PC-3 (cell line): ENCODE measurements around the gene PRDX6. TPM values are rescaled to one million over a fixed set of nuclear protein-coding genes. Genes with fewer than 3 reads are reported as not detected.
"Not testable (repeated sequence)": the region's sequence is repeated elsewhere in the genome, so short reads cannot be mapped to it uniquely, and the experiment has no call there.

Experiments used
- ATAC-seq: fragments of 200-7000 bp; cut with Tn5 transposase; 2 replicates; pipeline ENCODE4 v1.9.1; 2020; ENCODE audit warnings: mild to moderate bottlenecking, moderate library complexity
- BruUV-seq: library from RNA; stranded (reverse); fragments of 400-500 nt; replicated peaks from 2 replicates; lab custom pipeline; 2021; lab: Mats Ljungman, UMichigan
- CTCF ChIA-PET: fragments of 300-600 bp; sonication (Branson Sonifier 250); formaldehyde crosslinking; loops from one replicate; lab custom pipeline; 2022; ENCODE audit warnings: antibody characterized with exemption; lab: Charles Lee
- POLR2A ChIA-PET: fragments of 300-600 bp; sonication (Branson Sonifier 250); formaldehyde crosslinking; loops from one replicate; lab custom pipeline; 2022; ENCODE audit warnings: antibody characterized with exemption; ENCODE audit not compliant: unreplicated experiment; lab: Charles Lee
- DNase-seq: peaks from one replicate; pipeline ENCODE4 v3.0.0-alpha.2; 2015
- H2AFZ ChIP-seq: fragments of 300-600 bp; sonication (generic); 2 replicates; pipeline ENCODE4 v1.6.0; 2016; ENCODE audit warnings: antibody characterized with exemption, low read length
- H3F3A ChIP-seq: fragments of 300-600 bp; sonication (generic); one replicate; pipeline ENCODE4 v1.6.0; 2017; ENCODE audit warnings: antibody characterized with exemption, low read length, control low read depth, mild to moderate bottlenecking; ENCODE audit not compliant: unreplicated experiment
- H3K27ac ChIP-seq: fragments of 300-600 bp; sonication (generic); 2 replicates; pipeline ENCODE4 v1.5.1; 2016; ENCODE audit warnings: mild to moderate bottlenecking, low read length
- H3K27me3 ChIP-seq: fragments of 300-600 bp; sonication (generic); 2 replicates; pipeline ENCODE4 v1.6.1; 2016; ENCODE audit warnings: low read length, mixed read lengths
- H3K36me3 ChIP-seq: fragments of 300-600 bp; sonication (generic); 2 replicates; pipeline ENCODE4 v1.6.1; 2016; ENCODE audit warnings: low read depth, mixed run types, low read length, mixed read lengths
- H3K4me1 ChIP-seq: fragments of 300-600 bp; sonication (generic); 2 replicates; pipeline ENCODE4 v1.5.1; 2016; ENCODE audit warnings: low read length; ENCODE audit not compliant: insufficient read depth
- H3K4me2 ChIP-seq: fragments of 300-600 bp; sonication (generic); 2 replicates; pipeline ENCODE4 v1.6.0; 2016; ENCODE audit warnings: low read length
- H3K4me3 ChIP-seq: fragments of 300-600 bp; sonication (generic); 2 replicates; pipeline ENCODE4 v1.5.1; 2016; ENCODE audit warnings: mild to moderate bottlenecking, low read length, mixed read lengths
- H3K79me2 ChIP-seq: fragments of 300-600 bp; sonication (generic); 2 replicates; pipeline ENCODE4 v1.6.1; 2017; ENCODE audit warnings: low read length, mixed read lengths
- H3K9ac ChIP-seq: fragments of 300-600 bp; sonication (generic); 2 replicates; pipeline ENCODE4 v1.6.0; 2016; ENCODE audit warnings: mild to moderate bottlenecking, low read length
- H3K9me2 ChIP-seq: fragments of 300-600 bp; sonication (generic); replicated peaks from 2 replicates; pipeline ENCODE4 v1.6.1; 2016; ENCODE audit warnings: mixed run types, low read length, mixed read lengths
- H3K9me3 ChIP-seq: fragments of 300-600 bp; sonication (generic); 2 replicates; pipeline ENCODE4 v1.6.1; 2016; ENCODE audit warnings: low read length, mixed read lengths
- H4K20me1 ChIP-seq: fragments of 300-600 bp; sonication (generic); 2 replicates; pipeline ENCODE4 v1.6.1; 2016; ENCODE audit warnings: low read length, mixed read lengths
- CTCF ChIP-seq: fragments of 300-600 bp; sonication (generic); conservative IDR thresholded peaks from 2 replicates; pipeline ENCODE4 v1.5.1; 2017; ENCODE audit warnings: antibody characterized with exemption, low read depth, mild to moderate bottlenecking, low read length
- EZH2 ChIP-seq: fragments of 300-600 bp; sonication (generic); IDR thresholded peaks from one replicate; pipeline ENCODE4 v1.6.1; 2017; ENCODE audit warnings: antibody characterized with exemption, mild to moderate bottlenecking, low read length; ENCODE audit not compliant: unreplicated experiment
- EZH2phosphoT487 ChIP-seq: fragments of 300-600 bp; sonication (generic); IDR thresholded peaks from 2 replicates; pipeline ENCODE4 v1.6.1; 2018; ENCODE audit warnings: mild to moderate bottlenecking, antibody characterized with exemption, low read length, borderline replicate concordance
- intact Hi-C: fragments of 100-400 bp; cut with micrococcal nuclease; formaldehyde crosslinking; loops from 2 replicates; pipeline ENCODE4 v1.9.0; 2023
- total RNA-seq: library from RNA; depleted of rRNA; stranded (reverse); fragments of >200 nt; gene quantifications from 2 replicates; pipeline ENCODE4 v1.2.3, GENCODE V29; 2014

The PRDX6 gene
- total RNA-seq, 1 experiment from 2014 or later = 829 TPM

- CTCF ChIA-PET = no interaction called here
- peak; percentile 63 for TF ChIP-seq CTCF
- TF ChIP-seq EZH2 = no peak
- Histone ChIP-seq H2AFZ (no peak overlapping the region), H3K27ac (no peak overlapping the region), H3K27me3 (no peaks in the 10 kb centered on the region), H3K4me1 (peaks cover 8% of the 10 kb centered on the region; the same call in 1 of the 2 replicates), H3K79me2 (0 out of 2 replicates have a peak, but pooled peaks cover 4% of the 10 kb centered on the region), H3F3A (peaks cover 10% of the 10 kb centered on the region), H3K4me3 (no peak overlapping the region), H3K36me3 (peaks cover 64% of the 10 kb centered on the region), H4K20me1 (peaks cover 18% of the 10 kb centered on the region), H3K4me2 (no peak overlapping the region), H3K9me2 (no peaks in the 10 kb centered on the region), H3K9me3 (no peaks in the 10 kb centered on the region), H3K9ac (no peak overlapping the region)
- intact Hi-C loops = loop anchor here (1.0 kb wide), 1 partner anchor 18 kb away; no protein-coding TSS in a partner anchor
- DNase-seq = peak; percentile 80
- peak; percentile 54 for ATAC-seq
- BruUV-seq = no TSS peak
- POLR2A ChIA-PET = interaction anchor here (0.7 kb wide), 1 partner anchor 31 kb away, joined by 17 read pairs; no protein-coding TSS in a partner anchor
These were observed 12.0 kb downstream of the PRDX6 start for GRCh38 chr1:173489149-173489600.

- no peak overlapping the region for H3K4me3 ChIP-seq
- ATAC-seq (peak; percentile 2; the same call in 1 of the 2 replicates), DNase-seq (no peak)
- no TSS peak for BruUV-seq
- no peaks in the 10 kb centered on the region for H3K9me2 ChIP-seq
- no peaks in the 10 kb centered on the region for H3K27me3 ChIP-seq
- H3K9me3 ChIP-seq = no peaks in the 10 kb centered on the region
- POLR2A ChIA-PET = interaction anchor here (0.7 kb wide), 1 partner anchor 30 kb away, joined by 17 read pairs; no protein-coding TSS in a partner anchor
- TF ChIP-seq CTCF (no peak), EZH2phosphoT487 (no peak), EZH2 (no peak)
- no peak overlapping the region for H3K4me2 ChIP-seq
- no peak overlapping the region for H3K27ac ChIP-seq
- H2AFZ ChIP-seq = no peak overlapping the region
- peaks cover 8% of the 10 kb centered on the region; the same call in 1 of the 2 replicates for H3K4me1 ChIP-seq
- H3K36me3 ChIP-seq = peaks cover 56% of the 10 kb centered on the region
- peaks cover 10% of the 10 kb centered on the region for H3F3A ChIP-seq
- H3K79me2 ChIP-seq = no peaks in the 10 kb centered on the region
- H3K9ac ChIP-seq = no peak overlapping the region
- CTCF ChIA-PET = no interaction called here
- intact Hi-C loops = loop anchor here (1.0 kb wide), 1 partner anchor 17 kb away; no protein-coding TSS in a partner anchor
- H4K20me1 ChIP-seq = peaks cover 10% of the 10 kb centered on the region; the same call in 1 of the 2 replicates
These were observed 12.8 kb downstream of the PRDX6 start for GRCh38 chr1:173489929-173490328.

- Histone ChIP-seq H3K79me2 (no peaks in the 10 kb centered on the region), H3K27me3 (no peaks in the 10 kb centered on the region), H3K4me2 (no peak overlapping the region), H3K9ac (no peak overlapping the region), H4K20me1 (0 out of 2 replicates have a peak, but pooled peaks cover 6% of the 10 kb centered on the region), H3K27ac (no peak overlapping the region), H3K4me3 (no peak overlapping the region), H3K4me1 (peaks cover 8% of the 10 kb centered on the region; the same call in 1 of the 2 replicates), H3K9me2 (no peaks in the 10 kb centered on the region), H3K9me3 (peaks cover 15% of the 10 kb centered on the region), H2AFZ (no peak overlapping the region), H3K36me3 (peaks cover 44% of the 10 kb centered on the region), H3F3A (peaks cover 10% of the 10 kb centered on the region)
- intact Hi-C loops = no loop called here
- ATAC-seq (no peak), DNase-seq (no peak)
- TF ChIP-seq EZH2phosphoT487 (no peak), CTCF (no peak), EZH2 (no peak)
- CTCF ChIA-PET = no interaction called here
- BruUV-seq = no TSS peak
- POLR2A ChIA-PET = interaction anchor here (0.6 to 0.7 kb wide), 2 partner anchors 16 to 243 kb away, joined by 3 to 4 read pairs; no protein-coding TSS in a partner anchor
These were observed 14.4 kb downstream of the PRDX6 start for GRCh38 chr1:173491508-173491907.

- ATAC-seq, H4K20me1 ChIP-seq, H3K9me2 ChIP-seq, H2AFZ ChIP-seq, H3K27ac ChIP-seq, H3K4me2 ChIP-seq, H3K9ac ChIP-seq, H3K79me2 ChIP-seq, intact Hi-C loops, DNase-seq, H3K27me3 ChIP-seq, H3K4me3 ChIP-seq, BruUV-seq, H3K4me1 ChIP-seq, H3F3A ChIP-seq, CTCF ChIA-PET, POLR2A ChIA-PET: not testable (repeated sequence)
- Histone ChIP-seq H3K9me3 (peaks cover 30% of the 10 kb centered on the region), H3K36me3 (peaks cover 34% of the 10 kb centered on the region)
These were observed 16.0 kb downstream of the PRDX6 start for GRCh38 chr1:173493125-173493524.
